Liver (tissue), 9 donors: ENCODE data around the gene AADACL3. TPM values are rescaled to one million over a fixed set of nuclear protein-coding genes. Genes with fewer than 3 reads are reported as not detected.

ENCODE experiments used
- DNase-seq: peaks from one replicate; pipeline ENCODE4 v3.0.0-alpha.2; 2017; ENCODE audit warnings: low spot score
- H3K27ac ChIP-seq, 2 donors: one replicate each; pipeline ENCODE4 v1.7.0; 2013; ENCODE audit warnings: inconsistent platforms in 2 of 2, low read length in 2 of 2, control low read depth in 1 of 2, low read depth in 1 of 2, mild to moderate bottlenecking in 1 of 2
- H3K27me3 ChIP-seq, 4 donors: one replicate each; pipeline versions ENCODE4 v1.6.1 to v1.7.0; 2013; ENCODE audit warnings: low read length in 3 of 4, inconsistent platforms in 1 of 4, mild to moderate bottlenecking in 1 of 4, moderate library complexity in 1 of 4; ENCODE audit not compliant: control insufficient read depth in 4 of 4, insufficient read depth in 4 of 4
- H3K36me3 ChIP-seq, 4 donors: one replicate each; pipeline versions ENCODE4 v1.6.1 to v1.7.0; 2013; ENCODE audit warnings: low read length in 3 of 4, mild to moderate bottlenecking in 3 of 4, low read depth in 1 of 4, moderate library complexity in 1 of 4; ENCODE audit not compliant: control insufficient read depth in 4 of 4, insufficient read depth in 3 of 4
- H3K4me1 ChIP-seq, 4 donors: one replicate each; pipeline versions ENCODE4 v1.6.1 to v1.7.0; 2013; ENCODE audit warnings: low read length in 3 of 4, mild to moderate bottlenecking in 3 of 4, moderate library complexity in 1 of 4; ENCODE audit not compliant: control insufficient read depth in 4 of 4, insufficient read depth in 4 of 4
- H3K4me3 ChIP-seq, 3 donors: one replicate each; pipeline versions ENCODE4 v1.6.1 to v1.7.0; 2013; ENCODE audit warnings: low read length in 3 of 3, control low read depth in 1 of 3, low read depth in 1 of 3, mild to moderate bottlenecking in 1 of 3
- H3K9ac ChIP-seq, 2 donors: one replicate each; pipeline ENCODE4 v1.7.0; 2013; ENCODE audit warnings: low read length in 2 of 2, mild to moderate bottlenecking in 2 of 2, moderate library complexity in 2 of 2, control low read depth in 1 of 2, low read depth in 1 of 2
- H3K9me3 ChIP-seq, 4 donors: one replicate each; pipeline versions ENCODE4 v1.6.1 to v1.7.0; 2013; ENCODE audit warnings: low read length in 3 of 4; ENCODE audit not compliant: control insufficient read depth in 4 of 4
- CTCF ChIP-seq: fragments of 150-350 bp; IDR thresholded peaks from 2 replicates; pipeline ENCODE4 v1.5.1; 2017; ENCODE audit warnings: improper control_type of control experiment, low read depth, low read length; ENCODE audit not compliant: missing input control
- EGR1 ChIP-seq, 2 donors: IDR thresholded peaks; 2 replicates each; pipeline ENCODE4 v1.6.1; 2016 to 2018; ENCODE audit warnings: antibody characterized with exemption in 2 of 2, low read depth in 2 of 2
- FOXA1 ChIP-seq: IDR thresholded peaks from 2 replicates; pipeline ENCODE4 v1.6.1; 2016; ENCODE audit warnings: antibody characterized with exemption
- FOXA2 ChIP-seq: IDR thresholded peaks from 2 replicates; pipeline ENCODE4 v1.6.1; 2016; ENCODE audit warnings: antibody characterized with exemption
- GABPA ChIP-seq, 2 donors: IDR thresholded peaks in 1 of 2; conservative IDR thresholded peaks in 1 of 2; 2 replicates each; pipeline ENCODE4 v1.6.1; 2016; ENCODE audit warnings: antibody characterized with exemption in 2 of 2, mild to moderate bottlenecking in 1 of 2, moderate library complexity in 1 of 2
- HNF4A ChIP-seq, 2 donors: conservative IDR thresholded peaks; 2 replicates each; pipeline ENCODE4 v1.6.1; 2016; ENCODE audit warnings: antibody characterized with exemption in 2 of 2, mild to moderate bottlenecking in 2 of 2
- HNF4G ChIP-seq: IDR thresholded peaks from 2 replicates; pipeline ENCODE4 v1.6.1; 2016; ENCODE audit warnings: antibody characterized with exemption
- NR2F2 ChIP-seq: IDR thresholded peaks from 2 replicates; pipeline ENCODE4 v1.6.1; 2016; ENCODE audit warnings: antibody characterized with exemption
- RAD21 ChIP-seq, 2 donors: IDR thresholded peaks; 2 replicates each; pipeline ENCODE4 v1.6.1; 2016; ENCODE audit warnings: antibody characterized with exemption in 2 of 2, mild to moderate bottlenecking in 2 of 2
- REST ChIP-seq: IDR thresholded peaks from 2 replicates; pipeline ENCODE4 v1.6.1; 2016; ENCODE audit warnings: antibody characterized with exemption, mild to moderate bottlenecking
- SP1 ChIP-seq: IDR thresholded peaks from 2 replicates; pipeline ENCODE4 v1.6.1; 2018; ENCODE audit warnings: antibody characterized with exemption, mild to moderate bottlenecking
- TAF1 ChIP-seq: conservative IDR thresholded peaks from 2 replicates; pipeline ENCODE4 v1.6.1; 2016; ENCODE audit warnings: antibody characterized with exemption, mild to moderate bottlenecking
- YY1 ChIP-seq: IDR thresholded peaks from 2 replicates; pipeline ENCODE4 v1.6.1; 2016; ENCODE audit warnings: antibody characterized with exemption, mild to moderate bottlenecking
- WGBS: extraction: QIAGEN DNeasy Blood & Tissue Kit; methylation state at CpG from one replicate; pipeline ENCODE4 v1.1.7; 2013; 5-methylcytosine and 5-hydroxymethylcytosine counted together
- polyA plus RNA-seq, 2 donors: library from polyadenylated mRNA; stranded (reverse) in 1 of 2; unstranded in 1 of 2; fragments of 200-250 nt in 1 of 2; fragments of >200 nt in 1 of 2; fragmentation: Nextera tagmentation in 1 of 2; extraction: Ambion mirVana in 1 of 2; gene quantifications; one replicate each; pipeline versions ENCODE4 v1.2.1 to v1.2.3, GENCODE V29; 2013 to 2015
- total RNA-seq, 2 donors: library from RNA; depleted of rRNA; stranded (reverse); fragments of >200 nt; gene quantifications; one replicate each; pipeline ENCODE4 v1.2.3, GENCODE V29; 2014
- donor health status: healthy.
- donor health status: healthy.
- donor health status: healthy.
- donor health status: healthy.
- donor health status: healthy.

The AADACL3 gene
- total and polyA plus RNA-seq, 4 donors: not detected

- no peak overlapping the region for H3K27ac ChIP-seq
These were observed 25.8 kb upstream of the AADACL3 start for GRCh38 chr1:12690156-12690555.

GRCh38 chr1:12692967-12693782, 22.7 kb upstream of the AADACL3 start:
- H3K27ac ChIP-seq: no peak overlapping the region
- WGBS: 61% methylated on average over 10 of the region's 10 CpGs
- no peak for DNase-seq
- TF ChIP-seq NR2F2: no peak
- peak in 1 of 2 donors; percentile 27 for TF ChIP-seq HNF4A (conservative IDR thresholded peaks at IDR 0.05)
- TF ChIP-seq CTCF: no peak
- no peak for TF ChIP-seq RAD21 (IDR thresholded peaks at IDR 0.05)
- TF ChIP-seq YY1: peak; percentile 32
- no peak for TF ChIP-seq GABPA (IDR thresholded peaks at IDR 0.05 in 1 of 2, conservative IDR thresholded peaks at IDR 0.05 in 1 of 2)
- no peak for TF ChIP-seq REST
- no peak for TF ChIP-seq HNF4G
- TF ChIP-seq EGR1 (IDR thresholded peaks at IDR 0.05; ENCODE audit: low read depth in 2 of 2): no peak

More at GRCh38 chr1:12690156-12690555, 25.8 kb upstream of the AADACL3 start:
- Histone ChIP-seq H3K4me3 (no peak overlapping the region), H3K9me3 (no peaks in the 10 kb centered on the region), H3K4me1 (peaks cover 0 to 12% (median 4%) of the 10 kb centered on the region in 4 donors), H3K27me3 (no peaks in the 10 kb centered on the region), H3K9ac (no peak overlapping the region), H3K36me3 (no peaks in the 10 kb centered on the region)
- no peak for DNase-seq
- TF ChIP-seq FOXA1: no peak
- TF ChIP-seq EGR1 (IDR thresholded peaks at IDR 0.05; ENCODE audit: low read depth in 2 of 2): no peak
- TF ChIP-seq TAF1: no peak
- TF ChIP-seq CTCF: no peak
- TF ChIP-seq SP1: no peak
- TF ChIP-seq FOXA2: no peak
- TF ChIP-seq REST: no peak
- 70% methylated on average over 2 of the region's 2 CpGs for WGBS

More at GRCh38 chr1:12692967-12693782, 22.7 kb upstream of the AADACL3 start:
- Histone ChIP-seq H3K4me1 (peaks cover 0 to 12% (median 4%) of the 10 kb centered on the region in 4 donors), H3K36me3 (no peaks in the 10 kb centered on the region), H3K9ac (no peak overlapping the region), H3K9me3 (no peaks in the 10 kb centered on the region), H3K27me3 (no peaks in the 10 kb centered on the region), H3K4me3 (no peak overlapping the region)
